HT-29 (cell line): Measurements from ENCODE around the gene UST. TPM values are rescaled to one million over a fixed set of nuclear protein-coding genes. Genes with fewer than 3 reads are reported as not detected.

Experiments
- DNase-seq: peaks from one replicate; pipeline ENCODE4 v3.0.0-alpha.2; 2015; ENCODE audit warnings: low spot score
- total RNA-seq: library from RNA; depleted of rRNA; stranded (reverse); fragments of >200 nt; shearing (Covaris generic); gene quantifications from 2 replicates; pipeline ENCODE4 v1.2.3, GENCODE V29; 2014; rRNA removed

UST gene
- total RNA-seq: 3.1 and 3.7 TPM in 2 replicates

- peak; percentile 46 for DNase-seq
Observed at GRCh38 chr6:148746363-148747144, at the start of gene UST. Gene UST, plus strand, starts transcription at chr6:148747030. Its CDS starts 401 bp downstream, at chr6:148747431.

GRCh38 chr6:148697895-148698440, 48.9 kb upstream of the UST start:
- no peak for DNase-seq

GRCh38 chr6:148698671-148699180, 48.1 kb upstream of the UST start:
- DNase-seq: no peak

GRCh38 chr6:148700047-148700715, 46.6 kb upstream of the UST start:
- no peak for DNase-seq

GRCh38 chr6:148700741-148701311, 46.0 kb upstream of the UST start:
- no peak for DNase-seq

- no peak for DNase-seq
Observed at GRCh38 chr6:148701375-148701774, 45.5 kb upstream of the UST start.

GRCh38 chr6:148703900-148704299, 42.9 kb upstream of the UST start:
- no peak for DNase-seq

GRCh38 chr6:148704400-148705246, 42.2 kb upstream of the UST start:
- no peak for DNase-seq

- DNase-seq: no peak
Observed at GRCh38 chr6:148708707-148709106, 38.1 kb upstream of the UST start.

GRCh38 chr6:148709577-148709976, 37.3 kb upstream of the UST start:
- DNase-seq: no peak

GRCh38 chr6:148711833-148712654, 34.8 kb upstream of the UST start:
- DNase-seq: no peak

- no peak for DNase-seq
Observed at GRCh38 chr6:148713033-148713738, 33.6 kb upstream of the UST start.

- no peak for DNase-seq
Observed at GRCh38 chr6:148713921-148714320, 32.9 kb upstream of the UST start.

GRCh38 chr6:148716811-148717210, 30.0 kb upstream of the UST start:
- no peak for DNase-seq

- no peak for DNase-seq
Observed at GRCh38 chr6:148720406-148720805, 26.4 kb upstream of the UST start.

GRCh38 chr6:148720897-148721296, 25.9 kb upstream of the UST start:
- no peak for DNase-seq

- no peak for DNase-seq
Observed at GRCh38 chr6:148723484-148723883, 23.3 kb upstream of the UST start.

GRCh38 chr6:148724428-148724827, 22.4 kb upstream of the UST start:
- no peak for DNase-seq

- no peak for DNase-seq
Observed at GRCh38 chr6:148727104-148727503, 19.7 kb upstream of the UST start.

- no peak for DNase-seq
Observed at GRCh38 chr6:148735989-148736388, 10.8 kb upstream of the UST start.
